ENCODE results near the gene MB.

DNA sequence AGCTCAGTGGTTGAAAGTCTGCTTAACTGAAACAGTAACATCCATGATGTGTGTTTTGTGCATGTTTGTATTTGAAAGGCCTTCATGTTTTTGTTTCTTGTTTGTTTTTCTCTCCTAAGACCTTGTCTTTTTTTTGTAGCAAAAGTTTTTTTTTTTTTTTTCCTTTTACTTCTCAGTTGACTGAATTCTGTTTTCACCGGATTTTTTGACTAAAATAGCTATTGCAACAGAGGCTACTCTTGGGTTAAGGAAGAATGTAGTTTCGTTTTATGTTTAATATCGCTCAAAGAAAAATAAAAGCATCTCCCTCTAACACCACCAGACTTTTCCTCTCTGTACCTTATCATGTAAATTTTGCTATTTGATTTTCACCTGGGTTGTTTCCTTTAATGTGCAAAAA is 46.2 kb upstream of the MB start:
- TF ChIP-seq, protein P1, sequence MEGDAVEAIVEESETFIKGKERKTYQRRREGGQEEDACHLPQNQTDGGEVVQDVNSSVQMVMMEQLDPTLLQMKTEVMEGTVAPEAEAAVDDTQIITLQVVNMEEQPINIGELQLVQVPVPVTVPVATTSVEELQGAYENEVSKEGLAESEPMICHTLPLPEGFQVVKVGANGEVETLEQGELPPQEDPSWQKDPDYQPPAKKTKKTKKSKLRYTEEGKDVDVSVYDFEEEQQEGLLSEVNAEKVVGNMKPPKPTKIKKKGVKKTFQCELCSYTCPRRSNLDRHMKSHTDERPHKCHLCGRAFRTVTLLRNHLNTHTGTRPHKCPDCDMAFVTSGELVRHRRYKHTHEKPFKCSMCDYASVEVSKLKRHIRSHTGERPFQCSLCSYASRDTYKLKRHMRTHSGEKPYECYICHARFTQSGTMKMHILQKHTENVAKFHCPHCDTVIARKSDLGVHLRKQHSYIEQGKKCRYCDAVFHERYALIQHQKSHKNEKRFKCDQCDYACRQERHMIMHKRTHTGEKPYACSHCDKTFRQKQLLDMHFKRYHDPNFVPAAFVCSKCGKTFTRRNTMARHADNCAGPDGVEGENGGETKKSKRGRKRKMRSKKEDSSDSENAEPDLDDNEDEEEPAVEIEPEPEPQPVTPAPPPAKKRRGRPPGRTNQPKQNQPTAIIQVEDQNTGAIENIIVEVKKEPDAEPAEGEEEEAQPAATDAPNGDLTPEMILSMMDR (conservative IDR thresholded peaks at IDR 0.05; ENCODE audit: low read length) = no peak
- TF ChIP-seq EZH2phosphoT487 (IDR thresholded peaks at IDR 0.05; ENCODE audit: borderline replicate concordance, low read depth, low read length) = no peak

Measured in OCI-LY7 (cell line).